Fibroblast of lung (primary cell): Measurements from ENCODE around the gene HLA-G. TPM values are rescaled to one million over a fixed set of nuclear protein-coding genes. Genes with fewer than 3 reads are reported as not detected.

Experiments
- DNase-seq, 2 donors: peaks; one replicate each; pipeline versions ENCODE4 v3.0.0 to v3.0.0-alpha.2; 2010; ENCODE audit warnings: low read depth in 2 of 2
- H2AFZ ChIP-seq: 2 replicates; pipeline ENCODE4 v1.5.1; 2012; ENCODE audit warnings: low read length, control low read depth, inconsistent platforms
- H3K27ac ChIP-seq: 2 replicates; pipeline ENCODE4 v1.5.1; 2011; ENCODE audit warnings: low read length, control low read depth; ENCODE audit not compliant: insufficient read depth
- H3K27me3 ChIP-seq: 2 replicates; pipeline ENCODE4 v1.5.1; 2011; ENCODE audit warnings: mild to moderate bottlenecking, low read length; ENCODE audit not compliant: control insufficient read depth, insufficient read depth
- H3K36me3 ChIP-seq: 2 replicates; pipeline ENCODE4 v1.5.1; 2011; ENCODE audit warnings: low read length; ENCODE audit not compliant: control insufficient read depth, insufficient read depth
- H3K4me1 ChIP-seq: 2 replicates; pipeline ENCODE4 v1.5.1; 2011; ENCODE audit warnings: low read length; ENCODE audit not compliant: control insufficient read depth, insufficient read depth; ENCODE audit errors: extremely low read depth
- H3K4me2 ChIP-seq: 2 replicates; pipeline ENCODE4 v1.5.1; 2011; ENCODE audit warnings: low read length, control low read depth; ENCODE audit not compliant: insufficient read depth; ENCODE audit errors: extremely low read depth
- H3K4me3 ChIP-seq, 4 experiments: fragments of 200-600 bp in 1 of 4; sonication (generic) in 1 of 4; replicated peaks in 1 of 4; 2 replicates each; pipeline ENCODE4 v1.5.1; 2011 to 2016; ENCODE audit warnings: low read length in 4 of 4, low read depth in 3 of 4, mild to moderate bottlenecking in 3 of 4, control low read depth in 2 of 4, inconsistent platforms in 1 of 4, mixed read lengths in 1 of 4; ENCODE audit not compliant: insufficient read depth in 1 of 4; ENCODE audit errors: control extremely low read depth in 1 of 4
- H3K79me2 ChIP-seq: 2 replicates; pipeline ENCODE4 v1.5.1; 2012; ENCODE audit warnings: mild to moderate bottlenecking, low read length, inconsistent platforms; ENCODE audit not compliant: control insufficient read depth, insufficient read depth
- H3K9ac ChIP-seq: 2 replicates; pipeline ENCODE4 v1.5.1; 2011; ENCODE audit warnings: mild to moderate bottlenecking, low read length, control low read depth; ENCODE audit not compliant: insufficient read depth
- H3K9me3 ChIP-seq: 2 replicates; pipeline ENCODE4 v1.5.1; 2012; ENCODE audit warnings: low read depth, low read length; ENCODE audit not compliant: control insufficient read depth, insufficient read depth
- H4K20me1 ChIP-seq: 2 replicates; pipeline ENCODE4 v1.5.1; 2011; ENCODE audit warnings: low read length; ENCODE audit not compliant: control insufficient read depth, insufficient read depth; ENCODE audit errors: extremely low read depth
- EZH2 ChIP-seq: IDR thresholded peaks from 2 replicates; pipeline ENCODE4 v1.5.1; 2012; ENCODE audit warnings: low read length, control low read depth, mild to moderate bottlenecking; ENCODE audit errors: missing control alignments
- polyA plus RNA-seq, 2 donors: library from polyadenylated mRNA; depleted of rRNA in 1 of 2; stranded (reverse) in 1 of 2; unstranded in 1 of 2; fragments of >200 nt; gene quantifications; 2 replicates each; pipeline ENCODE4 v1.2.1, GENCODE V29; 2011 to 2012; ENCODE audit warnings: missing spikeins in 1 of 2
- total RNA-seq: library from RNA; depleted of rRNA; stranded (reverse); fragments of >200 nt; gene quantifications from 2 replicates; pipeline ENCODE4 v1.2.1, GENCODE V29; 2014
- TF ChIP-seq, protein P1 (sequence below), 2 donors: IDR thresholded peaks in 1 of 2; conservative IDR thresholded peaks in 1 of 2; 1 replicate in 1 of 2; 2 replicates in 1 of 2; pipeline ENCODE4 v1.5.1; 2011 to 2012; ENCODE audit warnings: low read length in 2 of 2, control low read depth in 1 of 2, inconsistent platforms in 1 of 2, low read depth in 1 of 2, mild to moderate bottlenecking in 1 of 2

The HLA-G gene
- total and polyA plus RNA-seq, 2 donors (not counting 1 experiment from before 2014, with no cell fraction given): 0.23 TPM; not detected in 1

DNA sequence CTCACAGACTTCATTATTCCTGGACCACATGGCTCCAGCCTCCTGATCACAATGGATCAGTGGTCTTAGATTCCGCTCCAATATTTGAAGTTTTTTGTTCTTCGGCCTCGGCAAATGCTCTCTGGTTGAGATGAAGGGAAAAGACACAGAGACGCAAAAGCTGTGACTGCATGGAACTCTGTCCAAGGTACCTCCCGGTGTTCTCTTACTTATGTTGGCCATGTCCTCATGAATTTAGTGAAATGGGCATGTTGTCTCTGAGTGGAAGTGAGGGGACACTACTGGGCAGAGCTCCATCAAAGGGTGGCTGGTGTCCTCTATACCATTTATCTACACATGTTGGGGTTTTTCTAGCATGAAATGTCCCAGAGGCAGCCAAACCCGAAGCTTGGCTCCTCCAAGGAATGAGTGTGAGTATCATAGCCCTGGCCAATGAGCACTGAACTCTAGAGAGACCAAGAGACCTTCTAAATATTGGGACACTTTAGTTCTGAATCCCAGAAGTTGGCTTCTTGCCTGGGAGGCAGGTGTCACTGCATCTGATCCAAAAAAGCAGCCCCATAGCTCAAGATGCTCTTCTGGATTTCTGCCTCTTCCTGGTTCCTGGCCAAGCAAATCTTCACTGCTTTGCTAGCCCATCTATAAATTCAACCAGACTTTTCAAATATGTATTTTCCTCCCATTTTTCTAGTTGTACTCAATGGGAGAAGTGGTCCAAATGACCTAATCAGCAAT is 34.1 kb downstream of the HLA-G start:
- DNase-seq: no peak
- Histone ChIP-seq H3K79me2 (no peaks in the 10 kb centered on the region), H3K9ac (no peak overlapping the region), H4K20me1 (no peaks in the 10 kb centered on the region), H3K4me1 (no peaks in the 10 kb centered on the region), H2AFZ (no peak overlapping the region), H3K36me3 (no peaks in the 10 kb centered on the region), H3K27me3 (peaks cover 20% of the 10 kb centered on the region), H3K4me2 (no peak overlapping the region), H3K27ac (no peak overlapping the region), H3K4me3 (no peak overlapping the region), H3K9me3 (no peaks in the 10 kb centered on the region)
- TF ChIP-seq, protein P1, sequence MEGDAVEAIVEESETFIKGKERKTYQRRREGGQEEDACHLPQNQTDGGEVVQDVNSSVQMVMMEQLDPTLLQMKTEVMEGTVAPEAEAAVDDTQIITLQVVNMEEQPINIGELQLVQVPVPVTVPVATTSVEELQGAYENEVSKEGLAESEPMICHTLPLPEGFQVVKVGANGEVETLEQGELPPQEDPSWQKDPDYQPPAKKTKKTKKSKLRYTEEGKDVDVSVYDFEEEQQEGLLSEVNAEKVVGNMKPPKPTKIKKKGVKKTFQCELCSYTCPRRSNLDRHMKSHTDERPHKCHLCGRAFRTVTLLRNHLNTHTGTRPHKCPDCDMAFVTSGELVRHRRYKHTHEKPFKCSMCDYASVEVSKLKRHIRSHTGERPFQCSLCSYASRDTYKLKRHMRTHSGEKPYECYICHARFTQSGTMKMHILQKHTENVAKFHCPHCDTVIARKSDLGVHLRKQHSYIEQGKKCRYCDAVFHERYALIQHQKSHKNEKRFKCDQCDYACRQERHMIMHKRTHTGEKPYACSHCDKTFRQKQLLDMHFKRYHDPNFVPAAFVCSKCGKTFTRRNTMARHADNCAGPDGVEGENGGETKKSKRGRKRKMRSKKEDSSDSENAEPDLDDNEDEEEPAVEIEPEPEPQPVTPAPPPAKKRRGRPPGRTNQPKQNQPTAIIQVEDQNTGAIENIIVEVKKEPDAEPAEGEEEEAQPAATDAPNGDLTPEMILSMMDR (conservative IDR thresholded peaks at IDR 0.05 in 1 of 2, IDR thresholded peaks at IDR 0.05 in 1 of 2; ENCODE audit: low read depth in 1 of 2, low read length in 2 of 2): no peak
- no peak for TF ChIP-seq EZH2

DNA sequence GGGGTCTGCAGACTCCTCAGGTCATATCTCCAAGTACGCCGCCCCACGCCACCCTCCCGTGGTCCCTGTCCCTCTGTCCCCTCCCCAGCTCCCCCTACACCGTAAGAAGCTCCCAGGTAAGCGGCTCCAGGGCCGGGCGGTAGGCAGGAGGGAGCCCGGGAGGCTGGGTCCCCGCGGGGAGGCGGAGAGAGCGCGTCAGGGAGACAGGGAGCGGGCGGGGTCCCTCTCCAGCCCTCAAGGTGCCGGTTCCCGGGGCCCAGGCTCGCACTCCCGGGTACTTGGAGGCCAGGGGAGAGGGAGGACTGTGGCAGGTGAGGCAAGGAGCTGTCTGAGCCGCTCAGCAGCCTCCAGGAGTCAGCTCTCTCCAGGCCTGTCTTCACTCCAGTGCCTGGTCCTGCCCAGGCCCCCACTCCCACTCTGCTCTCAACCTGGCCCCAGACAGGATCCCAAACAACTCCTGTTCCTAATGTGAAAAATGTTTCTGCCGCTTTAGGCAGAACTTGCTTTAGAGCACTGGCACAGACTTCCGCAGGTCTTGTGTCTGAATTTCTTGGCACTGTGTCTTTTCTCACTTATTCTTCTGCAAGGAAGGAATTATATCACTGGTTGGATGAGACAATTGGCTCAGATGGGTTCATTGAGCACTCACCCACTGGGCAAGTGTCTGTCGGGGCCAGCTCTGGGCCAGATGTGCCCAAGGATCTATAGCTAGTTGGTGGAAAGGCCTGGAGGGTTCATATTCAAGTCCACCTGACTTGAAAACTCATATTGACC is 36.6 kb downstream of the HLA-G start:
- TF ChIP-seq EZH2: no peak
- TF ChIP-seq, protein P1 (conservative IDR thresholded peaks at IDR 0.05 in 1 of 2, IDR thresholded peaks at IDR 0.05 in 1 of 2; ENCODE audit: low read depth in 1 of 2, low read length in 2 of 2): no peak
- Histone ChIP-seq H2AFZ (no peak overlapping the region), H3K9me3 (no peaks in the 10 kb centered on the region), H3K4me2 (no peak overlapping the region), H3K79me2 (no peaks in the 10 kb centered on the region), H4K20me1 (no peaks in the 10 kb centered on the region), H3K36me3 (no peaks in the 10 kb centered on the region), H3K27me3 (peaks cover 28% of the 10 kb centered on the region), H3K4me3 (no peak overlapping the region), H3K27ac (no peak overlapping the region), H3K9ac (no peak overlapping the region), H3K4me1 (no peaks in the 10 kb centered on the region)
- peak in 1 of 2 donors; percentile 8 for DNase-seq

DNA sequence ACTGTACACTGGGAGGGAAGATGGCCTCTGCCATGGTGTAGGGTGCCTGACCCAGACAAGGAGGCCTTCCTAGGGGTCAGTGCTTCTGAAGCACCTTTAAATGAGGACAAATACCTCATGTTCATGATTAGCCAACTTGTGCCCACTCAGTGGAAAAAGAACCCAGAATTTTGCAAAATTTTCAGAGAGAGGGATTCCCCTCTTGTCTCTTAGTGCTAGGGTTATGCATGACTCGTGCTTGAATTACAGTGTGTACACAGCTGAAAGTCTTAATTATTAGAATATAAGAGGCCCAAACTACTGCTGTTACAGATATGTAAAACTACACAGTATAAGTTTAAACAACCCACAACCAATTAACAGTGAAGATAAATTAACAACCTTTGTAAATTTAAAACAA is 38.0 kb downstream of the HLA-G start:
- H4K20me1 ChIP-seq: no peaks in the 10 kb centered on the region
- DNase-seq: no peak
- no peaks in the 10 kb centered on the region for H3K4me1 ChIP-seq
- no peak overlapping the region for H3K4me2 ChIP-seq
- TF ChIP-seq EZH2: no peak
- TF ChIP-seq, protein P1 (conservative IDR thresholded peaks at IDR 0.05 in 1 of 2, IDR thresholded peaks at IDR 0.05 in 1 of 2; ENCODE audit: low read depth in 1 of 2, low read length in 2 of 2): no peak
- H3K4me3 ChIP-seq: no peak overlapping the region
- H3K27ac ChIP-seq: no peak overlapping the region
- H3K9me3 ChIP-seq: no peaks in the 10 kb centered on the region
- no peak overlapping the region for H2AFZ ChIP-seq
- H3K27me3 ChIP-seq: peaks cover 28% of the 10 kb centered on the region
- no peak overlapping the region for H3K9ac ChIP-seq
- H3K36me3 ChIP-seq: no peaks in the 10 kb centered on the region
- no peaks in the 10 kb centered on the region for H3K79me2 ChIP-seq
